K562 (cell line): ENCODE results near the gene ISYNA1. TPM values are rescaled to one million over a fixed set of nuclear protein-coding genes. Genes with fewer than 3 reads are reported as not detected.

Source experiments
- ATAC-seq: fragments of 200-7000 bp; cut with Tn5 transposase; 3 replicates; pipeline ENCODE4 v1.9.1; 2020; ENCODE audit warnings: moderate library complexity
- BruUV-seq: library from RNA; stranded (reverse); fragments of 400-500 nt; replicated peaks from 2 replicates; lab custom pipeline; 2021; lab: Mats Ljungman, UMichigan
- CTCF ChIA-PET: fragments of 300-600 bp; formaldehyde crosslinking; extraction: SDS; loops from one replicate; lab custom pipeline; 2021; ENCODE audit warnings: low intra/inter-chr PET ratio; lab: Yijun Ruan, JAX
- POLR2A ChIA-PET: fragments of 300-600, 350-650 bp; sonication (Branson Sonifier 250); formaldehyde crosslinking; extraction: SDS; loops from one replicate; lab custom pipeline; 2021; ENCODE audit warnings: antibody characterized with exemption, inconsistent platforms; lab: Yijun Ruan, JAX
- DNase-seq, 4 experiments: peaks; one replicate each; pipeline versions ENCODE4 v3.0.0 to v3.0.0-alpha.2; 2011 to 2018; ENCODE audit warnings: low spot score in 3 of 4, mixed read lengths in 3 of 4; ENCODE audit errors: extremely low read depth in 1 of 4
- FAIRE-seq: peaks from 2 replicates; lab custom pipeline; 2011; peaks lifted over from hg19 to GRCh38; lab: Jason Lieb, UNC
- H2AFZ ChIP-seq: 2 replicates; pipeline ENCODE4 v1.6.0; 2011; ENCODE audit warnings: low read depth, low read length, control low read depth, inconsistent platforms
- H3K27ac ChIP-seq: fragments of 200-600 bp; 3 replicates; pipeline ENCODE4 v1.8.0; 2011; ENCODE audit warnings: low read depth, mild to moderate bottlenecking, control low read depth, inconsistent platforms, low read length, moderate library complexity, mixed read lengths; ENCODE audit errors: extremely low read depth
- H3K27me3 ChIP-seq, 2 experiments: fragments of 300-600 bp in 1 of 2; 2 replicates in 1 of 2; 3 replicates in 1 of 2; pipeline versions ENCODE4 v1.6.0 to v1.8.0; 2011; ENCODE audit warnings: inconsistent platforms in 2 of 2, low read length in 2 of 2, mild to moderate bottlenecking in 1 of 2, mixed read lengths in 1 of 2, moderate library complexity in 1 of 2; ENCODE audit not compliant: control insufficient read depth in 2 of 2, insufficient read depth in 2 of 2
- H3K36me3 ChIP-seq: fragments of 300-600 bp; 3 replicates; pipeline ENCODE4 v1.8.0; 2011; ENCODE audit warnings: mild to moderate bottlenecking, low read length, inconsistent platforms; ENCODE audit not compliant: control insufficient read depth, insufficient read depth
- H3K4me1 ChIP-seq, 2 experiments: fragments of 200-600 bp in 1 of 2; replicated peaks in 1 of 2; 2 replicates in 1 of 2; 3 replicates in 1 of 2; pipeline versions ENCODE4 v1.5.1 to v1.8.0; 2011; ENCODE audit warnings: inconsistent platforms in 2 of 2, low read length in 2 of 2, mild to moderate bottlenecking in 1 of 2, mixed read lengths in 1 of 2, moderate library complexity in 1 of 2; ENCODE audit not compliant: control insufficient read depth in 2 of 2, insufficient read depth in 2 of 2
- H3K4me2 ChIP-seq: 2 replicates; pipeline ENCODE4 v1.6.1; 2011; ENCODE audit warnings: low read length, control low read depth, inconsistent platforms, mixed read lengths; ENCODE audit not compliant: insufficient read depth
- H3K4me3 ChIP-seq: fragments of 200-600 bp; sonication (generic), shearing (Covaris generic); 2 replicates; pipeline ENCODE4 v1.5.1; 2016; ENCODE audit warnings: control low read depth, inconsistent platforms
- H3K79me2 ChIP-seq: fragments of 200-600 bp; 3 replicates; pipeline ENCODE4 v1.8.0; 2011; ENCODE audit warnings: low read length, inconsistent platforms; ENCODE audit not compliant: control insufficient read depth, insufficient read depth
- H3K9ac ChIP-seq, 2 experiments: 2 replicates each; pipeline versions ENCODE4 v1.6.0 to v1.6.1; 2011; ENCODE audit warnings: low read depth in 2 of 2, low read length in 2 of 2, control low read depth in 1 of 2, inconsistent platforms in 1 of 2, mild to moderate bottlenecking in 1 of 2, mixed read lengths in 1 of 2; ENCODE audit not compliant: insufficient read depth in 1 of 2
- H3K9me1 ChIP-seq: one replicate; pipeline ENCODE4 v1.6.0; 2011; ENCODE audit warnings: inconsistent platforms, mild to moderate bottlenecking, low read length, moderate library complexity; ENCODE audit not compliant: control insufficient read depth, insufficient read depth
- H3K9me3 ChIP-seq: replicated peaks from 2 replicates; pipeline ENCODE4 v1.5.1; 2011; ENCODE audit warnings: low read depth, low read length, inconsistent platforms; ENCODE audit not compliant: control insufficient read depth, insufficient read depth
- H4K20me1 ChIP-seq: replicated peaks from 2 replicates; pipeline ENCODE4 v1.6.1; 2011; ENCODE audit warnings: low read length, inconsistent platforms, mixed read lengths; ENCODE audit not compliant: control insufficient read depth, insufficient read depth
- CBFA2T2 ChIP-seq: fragments of 450-650 bp; conservative IDR thresholded peaks from 2 replicates; pipeline ENCODE4 v1.6.1; 2017; ENCODE audit warnings: mild to moderate bottlenecking
- CCAR2 ChIP-seq: fragments of 200-400 bp; formaldehyde crosslinking; IDR thresholded peaks from 2 replicates; pipeline ENCODE4 v1.6.1; 2017; ENCODE audit warnings: mild to moderate bottlenecking, low read depth, low read length
- CHCHD3 ChIP-seq: fragments of 250-450 bp; sonication (Bioruptor Pico); IDR thresholded peaks from 2 replicates; pipeline ENCODE4 v2.1.2; 2022; ENCODE audit warnings: mild to moderate bottlenecking
- CREBBP ChIP-seq: IDR thresholded peaks from one replicate; pipeline ENCODE4 v1.6.1; 2012; ENCODE audit warnings: low read depth, mild to moderate bottlenecking, control low read depth, inconsistent platforms, low read length
- DMBX1 ChIP-seq: fragments of 250-450 bp; sonication (Bioruptor Pico); IDR thresholded peaks from 2 replicates; pipeline ENCODE4 v1.8.0; 2022; ENCODE audit warnings: inconsistent platforms, mild to moderate bottlenecking, moderate library complexity, borderline replicate concordance
- HDGF ChIP-seq: fragments of 450-650 bp; IDR thresholded peaks from 2 replicates; pipeline ENCODE4 v1.6.1; 2016
- HMG20B ChIP-seq: fragments of 250-450 bp; sonication (Bioruptor Pico); IDR thresholded peaks from 2 replicates; pipeline ENCODE4 v1.5.0; 2021; ENCODE audit warnings: mild to moderate bottlenecking
- MBD1 ChIP-seq: fragments of 250-450 bp; sonication (Bioruptor Pico); IDR thresholded peaks from 2 replicates; pipeline ENCODE4 v1.8.0; 2022; ENCODE audit warnings: inconsistent platforms
- PCBP1 ChIP-seq: fragments of 200-400 bp; formaldehyde crosslinking; IDR thresholded peaks from 2 replicates; pipeline ENCODE4 v1.6.1; 2018; ENCODE audit warnings: mild to moderate bottlenecking, low read depth, low read length; ENCODE audit not compliant: poor library complexity, severe bottlenecking
- PHTF2 ChIP-seq: fragments of 250-450 bp; sonication (Bioruptor Pico); IDR thresholded peaks from 2 replicates; pipeline ENCODE4 v1.5.0; 2021; ENCODE audit warnings: mild to moderate bottlenecking
- POLR2AphosphoS2 ChIP-seq: IDR thresholded peaks from 2 replicates; pipeline ENCODE4 v1.6.1; 2012; ENCODE audit warnings: low read length, improper control_type of control experiment
- SMAD2 ChIP-seq: fragments of 150-350 bp; IDR thresholded peaks from 2 replicates; pipeline ENCODE4 v1.6.1; 2014; ENCODE audit warnings: low read depth, mild to moderate bottlenecking, low read length
- SRSF7 ChIP-seq: fragments of 200-400 bp; formaldehyde crosslinking; optimal IDR thresholded peaks from 2 replicates; pipeline ENCODE3; 2017; ENCODE audit warnings: mild to moderate bottlenecking, low read depth, low read length
- TBL1XR1 ChIP-seq, 2 experiments: IDR thresholded peaks; 2 replicates each; pipeline ENCODE4 v1.6.1; 2012; ENCODE audit warnings: improper control_type of control experiment in 2 of 2, low read length in 2 of 2, mild to moderate bottlenecking in 1 of 2
- ZNF184 ChIP-seq: sonication (generic); formaldehyde crosslinking; IDR thresholded peaks from 2 replicates; pipeline ENCODE4 v1.5.0; 2020; ENCODE audit warnings: missing genetic modification reagents
- ZZZ3 ChIP-seq: fragments of 450-650 bp; IDR thresholded peaks from 2 replicates; pipeline ENCODE4 v1.6.1; 2016; ENCODE audit warnings: antibody characterized with exemption, mild to moderate bottlenecking, moderate library complexity
- WGBS: fragments of 100-300 bp; shearing (Covaris generic); methylation state at CpG from one replicate; pipeline ENCODE4 v1.1.6; 2016; ENCODE audit warnings: low coverage, mixed read lengths; ENCODE audit not compliant: insufficient coverage; ENCODE audit errors: missing lambda C conversion rate; 5-methylcytosine and 5-hydroxymethylcytosine counted together
- in situ Hi-C: fragments of 300-500 bp; cut with MboI; formaldehyde crosslinking; loops from 4 replicates; pipeline ENCODE4 v1.15.0; 2018; ENCODE audit warnings: inconsistent platforms, mixed read lengths
- intact Hi-C: fragments of 100-400 bp; cut with micrococcal nuclease; formaldehyde crosslinking; loops from 2 replicates; pipeline ENCODE4 v1.14.2; 2022
- polyA plus RNA-seq, 8 experiments: library from polyadenylated mRNA; depleted of rRNA in 4 of 8; stranded (reverse) in 5 of 8; unstranded in 3 of 8; fragments of >200 nt; fragmentation: Nextera tagmentation in 2 of 8; fragmentation: Illumina TruSeq in 1 of 8; extraction: Ambion mirVana in 2 of 8; extraction: Trizol in 1 of 8; gene quantifications; 2 replicates each; pipeline versions ENCODE4 v1.2.1 to v1.2.3, GENCODE V29; 2011 to 2014; ENCODE audit warnings: inconsistent platforms in 1 of 8, missing spikeins in 1 of 8
- total RNA-seq, 7 experiments: library from RNA; depleted of rRNA in 6 of 7; stranded (reverse); fragments of >200 nt in 6 of 7; fragmentation: Illumina TruSeq in 2 of 7; extraction: Trizol in 2 of 7; gene quantifications; 2 replicates each; pipeline versions ENCODE4 v1.2.1 to v1.2.3, GENCODE V29; 2011 to 2021; ENCODE audit warnings: low replicate concordance in 1 of 7

The ISYNA1 gene
- total and polyA plus RNA-seq, 9 of the 15 experiments (the other 6 are each of a cell fraction or from before 2014, with no cell fraction given): 21.8 to 460 (median 93.2) TPM

GRCh38 chr19:18460900-18461299, 23.0 kb upstream of the ISYNA1 start (continued):
- TF ChIP-seq PCBP1: no peak
- TF ChIP-seq CBFA2T2: no peak
- no peak for TF ChIP-seq SMAD2
- no peak for TF ChIP-seq HDGF
- TF ChIP-seq POLR2AphosphoS2: no peak
- no peak for TF ChIP-seq CCAR2
- TF ChIP-seq CHCHD3 (CRISPR knock-in tag): no peak
- TF ChIP-seq TBL1XR1 (IDR thresholded peaks at IDR 0.05; ENCODE audit: low read length in 2 of 2): no peak
- no peak for TF ChIP-seq CREBBP
- TF ChIP-seq ZZZ3: no peak

- no peaks in the 10 kb centered on the region for H3K9me1 ChIP-seq
- no TSS peak for BruUV-seq
- H3K4me2 ChIP-seq: no peak overlapping the region
- H3K9ac ChIP-seq: peak overlapping the region in 1 of 2 experiments; percentile 26; a peak in 1 of 4 replicates
- DNase-seq (no peak), ATAC-seq (no peak), FAIRE-seq (no peak)
- ChIA-PET CTCF (no interaction called here), POLR2A (interaction anchor here (0.7 to 1.3 kb wide), 4 partner anchors 11 to 69 kb away, joined by 3 to 6 read pairs (median 3); no protein-coding TSS in a partner anchor)
- peaks cover 68% of the 10 kb centered on the region for H3K36me3 ChIP-seq
- intact Hi-C loops (no loop called here), in situ Hi-C loops (no loop called here)
- no peak overlapping the region for H3K27ac ChIP-seq
- H3K4me1 ChIP-seq: peaks cover 0 to 22% of the 10 kb centered on the region in 2 experiments; a peak in 2 of 5 replicates
- H3K27me3 ChIP-seq: no peaks in the 10 kb centered on the region
- no peaks in the 10 kb centered on the region for H3K9me3 ChIP-seq
- no peak overlapping the region for H2AFZ ChIP-seq
- WGBS: 86% methylated on average over 21 of the region's 21 CpGs
- H3K79me2 ChIP-seq: no peaks in the 10 kb centered on the region; the same call in 2 of the 3 replicates
- TF ChIP-seq ZNF184 (CRISPR knock-in tag): no peak
- TF ChIP-seq SRSF7: no peak
- no peak for TF ChIP-seq DMBX1 (CRISPR knock-in tag)
- no peak for TF ChIP-seq MBD1
- TF ChIP-seq PHTF2 (CRISPR knock-in tag): no peak
- no peak for TF ChIP-seq HMG20B (CRISPR knock-in tag)
- peaks cover 3% of the 10 kb centered on the region; the same call in 1 of the 2 replicates for H4K20me1 ChIP-seq
- H3K4me3 ChIP-seq: no peak overlapping the region
These were observed 19.8 kb upstream of the ISYNA1 start for GRCh38 chr19:18457483-18458331.
